T-helper 1 cell treated with Interleukin-12 subunit alpha and Interleukin-12 subunit beta and Interleukin-4 antibody, amounts not matched to agents 30 ng/mL and 1 ng/mL, for 36 hours (primary cell): ENCODE data around the gene PKN3. TPM values are rescaled to one million over a fixed set of nuclear protein-coding genes. Genes with fewer than 3 reads are reported as not detected.
"Not testable (repeated sequence)": the region's sequence is repeated elsewhere in the genome, so short reads cannot be mapped to it uniquely, and the experiment has no call there.

Source experiments
- intact Hi-C: fragments of 100-400 bp; cut with micrococcal nuclease; formaldehyde crosslinking; loops from one replicate; pipeline ENCODE4 v1.15.1; 2024
- total RNA-seq: library from RNA; stranded (reverse); gene quantifications from 2 replicates; pipeline ENCODE4 v1.2.3, GENCODE V29; 2022

Gene PKN3
- total RNA-seq, 1 donor from 2014 or later, result 11.1 TPM

DNA sequence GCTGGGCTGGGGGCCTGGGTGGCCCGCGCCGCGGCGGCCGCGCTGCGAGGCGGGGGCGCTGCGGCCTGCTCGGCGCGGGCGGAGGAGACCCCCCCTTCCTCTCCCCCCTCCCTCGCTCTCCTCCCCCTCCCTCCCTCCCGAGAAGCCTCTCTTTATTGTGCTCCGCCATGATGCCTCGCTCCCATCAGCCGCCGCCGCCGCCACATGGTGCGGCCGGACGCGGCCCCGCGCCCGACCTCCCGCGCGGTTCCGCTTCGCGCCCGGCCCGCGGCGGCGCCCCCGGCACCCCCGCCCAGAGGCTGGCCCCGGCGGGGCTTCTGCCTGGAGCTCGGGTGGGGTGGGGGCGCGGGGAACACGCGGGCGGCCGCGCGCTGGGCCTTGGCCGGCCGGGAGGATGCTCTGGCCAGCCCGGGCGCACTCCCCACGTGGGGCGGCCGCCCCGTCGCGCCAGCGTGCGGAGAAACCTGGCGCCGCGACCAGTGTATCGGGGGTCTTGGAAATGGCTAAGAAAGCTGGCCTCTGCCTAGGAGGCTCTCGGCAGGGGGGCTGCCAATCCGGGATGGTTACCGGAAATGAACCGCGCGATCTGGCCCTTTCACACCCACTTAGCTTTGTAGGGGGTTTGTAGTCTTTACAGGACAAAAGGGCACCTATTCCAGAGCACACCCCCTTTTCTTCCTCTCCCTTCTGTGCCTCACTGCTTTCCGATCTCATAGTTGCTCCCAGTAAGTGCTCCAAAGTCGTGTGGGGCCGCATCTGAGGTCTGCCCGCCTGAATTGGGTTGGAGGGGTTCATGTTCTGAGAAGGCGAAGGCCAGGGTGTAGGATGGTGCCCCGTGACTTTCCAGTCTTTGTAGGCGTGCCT, 12.3 kb upstream of the PKN3 start:
- intact Hi-C loops, result loop anchor here (1.0 to 5.0 kb wide), 10 partner anchors 12 to 413 kb away; partner anchors contain the start of genes DOLK, ENDOG, GOLGA2 and MIGA2

DNA sequence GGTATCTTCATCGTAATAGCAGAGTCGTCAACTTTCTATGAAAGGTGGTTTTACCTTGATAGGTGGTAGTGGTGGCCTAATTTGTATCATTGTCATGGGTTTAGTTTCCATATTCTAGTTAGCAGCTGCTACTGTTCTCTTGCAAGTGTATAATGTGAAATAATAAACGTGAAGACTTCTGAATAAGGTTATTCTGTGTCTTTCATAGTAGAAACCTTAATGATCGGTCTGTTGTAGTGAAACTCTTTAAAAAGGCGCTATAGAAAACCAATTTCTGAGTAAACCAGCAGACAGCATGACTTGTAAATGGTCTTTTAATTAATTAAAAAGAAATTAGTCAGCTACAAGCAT, 11.6 kb upstream of the PKN3 start:
- intact Hi-C loops, result loop anchor here (1.0 kb wide), 2 partner anchors 12 to 139 kb away; partner anchors contain the start of genes PKN3 and SPOUT1

DNA sequence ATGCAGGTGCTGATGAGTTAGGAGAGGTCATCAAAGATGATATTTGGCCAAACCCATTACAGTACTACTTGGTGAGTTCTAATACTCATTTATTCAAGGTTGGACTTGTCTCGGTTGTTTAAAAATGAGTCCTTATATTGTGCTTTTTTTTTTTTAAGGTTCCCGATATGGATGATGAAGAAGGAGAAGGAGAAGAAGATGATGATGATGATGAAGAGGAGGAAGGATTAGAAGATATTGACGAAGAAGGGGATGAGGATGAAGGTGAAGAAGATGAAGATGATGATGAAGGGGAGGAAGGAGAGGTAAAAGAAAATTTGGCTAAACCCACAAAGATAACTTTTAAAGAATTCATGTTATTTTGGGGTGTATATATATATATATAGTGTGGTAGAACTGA, 8.6 kb upstream of the PKN3 start:
- intact Hi-C loops, result not testable (repeated sequence)

DNA sequence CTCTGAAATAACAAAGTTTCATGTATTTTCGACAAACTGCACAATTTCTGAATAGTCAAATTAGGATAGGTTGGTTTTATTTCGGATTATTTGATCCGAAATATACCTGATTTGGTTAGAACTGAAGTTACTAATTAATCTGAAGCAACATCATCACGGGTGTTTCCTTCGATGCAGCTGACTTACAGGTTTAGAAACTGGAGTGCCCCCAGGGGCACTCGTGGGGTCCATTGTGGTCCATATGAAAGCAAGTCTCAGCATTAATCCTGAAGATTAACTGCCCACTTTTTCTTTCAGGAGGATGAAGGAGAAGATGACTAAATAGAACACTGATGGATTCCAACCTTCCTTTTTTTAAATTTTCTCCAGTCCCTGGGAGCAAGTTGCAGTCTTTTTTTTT, 8.0 kb upstream of the PKN3 start:
- intact Hi-C loops, result no loop called here

DNA sequence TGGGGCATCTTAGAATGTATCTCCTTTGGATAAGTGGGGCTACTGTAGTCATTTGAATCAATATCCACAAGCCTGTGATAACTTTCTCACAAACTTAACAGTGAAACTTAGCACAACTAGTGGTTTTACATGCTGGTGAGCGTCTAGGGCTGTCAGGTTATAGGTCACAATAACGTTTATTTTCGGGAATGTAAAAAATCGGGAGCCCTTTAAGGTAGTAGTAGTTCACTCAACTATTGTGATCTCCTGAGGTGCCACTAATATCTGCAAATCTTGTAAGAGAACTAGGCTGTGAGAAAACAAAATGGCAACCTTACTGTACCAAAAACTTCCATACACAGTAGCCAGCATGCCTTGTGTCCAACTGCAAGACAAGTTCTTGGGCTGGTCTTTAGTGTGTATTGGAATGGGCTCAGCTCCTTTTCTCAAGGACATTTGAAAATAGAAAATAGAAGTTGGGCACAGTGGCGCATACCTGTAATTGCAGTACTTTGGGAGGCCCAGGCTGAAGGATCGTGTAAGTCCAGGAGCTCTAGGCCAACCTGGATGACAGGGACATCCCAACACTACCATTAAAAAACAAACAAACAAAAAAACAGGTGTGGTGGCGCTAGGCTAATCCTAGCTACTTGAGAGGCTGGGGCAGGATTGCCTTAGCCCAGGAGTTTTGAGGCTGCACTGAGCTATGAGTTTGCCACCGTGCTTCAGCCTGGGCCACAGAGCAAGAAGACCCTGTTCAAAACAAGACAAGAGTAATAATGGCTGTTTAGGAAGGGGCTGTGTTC, 5.2 kb upstream of the PKN3 start:
- intact Hi-C loops, result no loop called here

DNA sequence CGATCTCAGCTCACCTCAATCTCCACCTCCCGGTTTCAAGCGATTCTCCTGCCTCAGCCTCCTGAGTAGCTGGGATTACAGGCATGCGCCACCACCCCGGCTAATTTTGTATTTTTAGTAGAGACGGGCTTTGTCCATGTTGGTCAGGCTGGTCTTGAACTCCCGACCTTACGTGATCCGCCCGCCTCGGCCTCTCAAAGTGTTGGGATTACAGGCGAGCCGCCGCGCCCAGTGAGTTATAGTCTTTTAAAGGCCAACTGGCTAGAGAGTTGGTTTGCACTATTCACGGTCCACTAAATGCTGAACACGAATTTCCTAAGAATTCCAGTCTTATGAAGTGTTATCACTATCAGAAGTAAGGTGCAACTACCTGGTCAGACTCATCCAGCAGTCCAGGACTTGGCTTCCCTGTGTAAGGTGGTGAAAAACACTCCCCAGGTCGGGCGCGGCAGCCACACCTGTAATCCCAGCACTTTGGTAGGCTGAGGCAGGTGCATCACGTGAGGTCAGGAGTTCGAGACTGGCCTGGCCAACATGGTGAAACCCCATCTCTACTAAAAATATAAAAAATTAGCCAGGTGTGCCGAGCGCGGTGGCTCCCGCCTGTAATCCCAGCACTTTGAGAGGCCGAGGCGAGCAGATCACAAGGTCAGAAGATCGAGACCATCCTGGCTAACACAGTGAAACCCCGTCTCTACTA, 3.1 kb upstream of the PKN3 start:
- intact Hi-C loops, result not testable (repeated sequence)

DNA sequence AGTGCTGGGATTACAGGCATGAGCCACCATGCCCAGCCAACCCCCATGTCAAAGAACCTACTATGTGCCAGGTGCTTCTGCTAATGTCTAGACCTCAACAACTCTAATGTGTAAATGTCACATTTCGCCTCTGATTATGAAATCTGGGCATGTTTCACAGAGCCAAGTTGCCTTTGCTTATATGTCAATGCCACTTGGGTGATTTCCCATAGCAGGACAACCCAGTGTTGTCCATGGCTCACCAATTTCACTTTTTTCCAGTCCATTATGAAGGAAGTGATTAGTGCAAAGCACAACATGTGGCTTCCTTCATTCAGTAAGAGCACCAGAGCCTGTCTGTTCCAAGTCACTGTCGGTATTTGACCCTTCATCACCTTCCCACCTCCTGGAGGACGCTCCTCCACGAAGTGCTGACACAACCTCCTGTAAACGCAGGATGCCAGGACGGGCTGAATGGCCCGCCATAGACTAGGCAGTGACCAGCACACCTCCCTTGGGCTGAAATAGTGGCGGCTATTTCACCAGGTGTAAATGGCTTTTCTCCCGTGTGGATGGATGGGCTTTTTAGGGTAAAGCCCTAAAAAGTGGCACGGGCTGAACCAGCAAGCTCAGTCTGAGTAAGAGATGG, 962 bp upstream of the PKN3 start:
- intact Hi-C loops, result loop anchor here (2.0 kb wide), 1 partner anchor 47 kb away; no protein-coding TSS in a partner anchor

DNA sequence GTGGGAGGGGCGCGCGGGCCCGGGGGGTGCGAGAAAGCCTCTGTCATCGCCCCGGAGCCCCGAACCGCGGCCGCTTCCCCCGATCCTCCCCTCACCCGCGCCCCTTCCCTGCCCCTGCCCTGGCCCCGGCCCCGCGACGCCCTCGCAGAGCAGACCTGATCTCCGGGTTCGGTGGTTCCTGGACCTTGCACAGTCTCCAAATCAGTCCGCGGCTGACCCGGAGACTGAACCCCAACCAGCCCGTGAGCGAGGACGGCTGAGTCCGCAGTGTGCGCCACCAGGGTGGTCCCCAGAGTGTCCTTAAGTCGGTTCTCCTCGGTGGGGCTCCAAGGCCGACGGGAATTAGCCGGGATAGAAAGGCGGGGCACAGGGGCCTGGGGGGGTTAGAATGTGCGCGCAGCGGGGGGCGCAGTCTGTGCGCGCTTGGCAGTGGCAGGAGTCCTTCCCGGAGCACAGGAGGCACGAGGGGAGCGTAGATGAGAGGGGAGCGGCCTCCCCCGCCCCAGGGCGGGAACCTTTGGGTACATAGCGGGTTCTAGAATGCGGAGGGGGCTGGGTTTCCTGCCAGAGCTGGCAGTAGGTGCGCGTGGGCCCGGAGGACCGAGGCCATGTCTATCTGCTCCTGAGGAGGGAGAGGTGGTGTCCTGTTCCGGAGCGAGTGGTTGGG, 779 bp downstream of the PKN3 start:
- intact Hi-C loops, result loop anchor here (1.0 to 2.0 kb wide), 4 partner anchors 13 to 178 kb away; partner anchors contain the start of genes ENDOG, KYAT1 and ZDHHC12

DNA sequence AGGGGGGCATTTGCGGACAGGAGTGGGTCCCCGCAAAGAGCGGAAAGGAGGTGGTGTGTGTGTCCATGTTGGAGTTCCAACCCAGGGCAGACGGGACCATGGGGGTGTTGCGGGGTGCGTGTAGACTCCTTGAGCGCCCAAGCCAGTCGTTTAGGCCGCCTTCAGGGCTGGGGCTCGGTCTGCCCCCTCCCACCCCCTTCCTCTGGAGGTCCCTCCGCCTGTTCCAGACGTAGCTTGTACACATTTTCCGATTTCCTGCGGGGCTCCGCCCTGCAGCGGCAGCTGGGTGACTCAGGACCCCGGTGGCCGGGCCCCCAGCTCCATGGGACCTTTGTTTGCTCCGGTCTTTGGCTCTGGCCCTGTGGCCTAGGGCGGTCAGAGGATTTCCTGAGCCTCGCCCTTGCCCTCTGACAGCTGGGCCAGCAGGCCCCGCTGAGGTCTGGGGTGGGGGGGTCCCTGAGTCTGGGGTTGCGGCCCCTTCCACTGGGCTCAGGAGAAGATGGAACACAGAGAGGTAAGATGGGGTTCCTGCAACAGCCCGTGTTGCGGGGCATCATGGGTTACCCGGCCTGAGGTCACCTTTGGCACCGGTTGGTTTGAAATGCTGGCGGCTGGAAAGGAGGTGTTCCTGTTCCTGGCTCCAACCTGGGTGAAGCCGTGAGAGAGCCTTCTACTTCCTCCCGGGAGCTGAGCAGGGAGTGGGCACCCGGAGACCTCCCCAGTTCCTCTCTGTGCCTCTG, 1.5 kb downstream of the PKN3 start:
- intact Hi-C loops, result loop anchor here (2.0 kb wide), 1 partner anchor 21 kb away; the partner anchor contains the start of gene ZDHHC12

DNA sequence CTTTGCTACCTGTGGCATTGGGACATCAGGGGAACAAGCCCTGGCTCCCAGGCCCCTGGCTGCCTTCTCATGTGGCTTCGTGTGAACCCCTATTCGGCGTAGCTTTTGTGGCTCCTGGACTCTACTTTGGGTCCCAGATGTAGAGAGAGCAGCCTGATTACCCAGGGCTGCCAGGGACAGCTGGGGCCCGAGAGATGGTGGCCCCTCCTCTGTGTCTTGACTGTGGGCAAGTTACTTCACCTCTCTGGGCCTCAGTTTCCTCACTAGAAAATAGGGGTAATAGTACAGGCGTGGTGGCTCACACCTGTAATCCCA, 2.0 kb downstream of the PKN3 start:
- intact Hi-C loops, result no loop called here

DNA sequence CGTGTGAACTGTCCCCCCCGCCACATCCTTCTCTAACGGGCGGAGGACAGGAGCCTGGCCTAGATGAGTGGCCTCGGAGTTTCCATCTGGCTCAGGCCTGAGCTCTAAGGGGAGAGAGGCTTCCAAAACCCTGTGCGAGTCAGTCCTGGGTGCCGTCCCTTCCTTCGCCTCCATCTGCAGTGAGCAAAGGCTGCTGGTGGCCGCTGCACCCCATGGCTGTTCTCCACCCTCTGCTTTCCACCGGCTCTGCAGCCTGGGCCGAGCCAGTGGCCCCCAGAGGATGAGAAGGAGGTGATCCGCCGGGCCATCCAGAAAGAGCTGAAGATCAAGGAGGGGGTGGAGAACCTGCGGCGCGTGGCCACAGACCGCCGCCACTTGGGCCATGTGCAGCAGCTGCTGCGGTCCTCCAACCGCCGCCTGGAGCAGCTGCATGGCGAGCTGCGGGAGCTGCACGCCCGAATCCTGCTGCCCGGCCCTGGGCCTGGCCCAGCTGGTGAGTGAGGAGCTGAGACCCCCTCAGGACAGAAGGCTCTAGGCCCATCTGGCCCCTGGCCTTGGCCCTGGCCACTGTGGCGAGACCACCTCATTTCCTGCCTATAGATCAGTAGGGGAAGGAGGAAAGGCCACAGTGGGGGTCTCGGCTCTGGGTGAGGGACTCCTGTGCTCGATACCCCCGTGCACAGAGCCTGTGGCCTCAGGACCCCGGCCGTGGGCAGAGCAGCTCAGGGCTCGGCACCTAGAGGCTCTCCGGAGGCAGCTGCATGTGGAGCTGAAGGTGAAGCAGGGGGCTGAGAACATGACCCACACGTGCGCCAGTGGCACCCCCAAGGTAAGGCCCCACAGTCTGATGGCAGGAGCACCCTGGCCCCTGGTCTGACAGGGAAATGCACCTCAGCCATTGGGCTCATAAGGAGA, 3.0 kb downstream of the PKN3 start:
- intact Hi-C loops, result no loop called here

DNA sequence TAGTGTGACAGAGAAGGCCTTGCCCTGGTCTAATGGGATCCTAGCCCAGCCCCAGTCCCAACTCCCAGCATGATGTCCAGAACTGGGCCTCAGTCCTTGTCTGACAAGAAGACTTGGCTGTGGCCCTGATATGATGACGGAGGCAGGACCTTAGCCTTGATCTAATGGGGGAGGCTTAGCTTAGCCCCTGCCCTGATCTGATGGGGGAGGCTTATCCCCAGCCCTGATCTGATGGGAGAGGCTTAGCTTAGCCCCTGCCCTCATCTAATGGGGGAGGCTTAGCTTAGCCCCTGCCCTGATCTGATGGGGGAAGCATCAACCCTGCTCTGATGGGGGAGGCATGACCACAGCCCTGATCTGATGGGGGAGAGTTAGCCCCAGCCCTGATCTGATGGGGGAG, 3.7 kb downstream of the PKN3 start:
- intact Hi-C loops, result no loop called here

DNA sequence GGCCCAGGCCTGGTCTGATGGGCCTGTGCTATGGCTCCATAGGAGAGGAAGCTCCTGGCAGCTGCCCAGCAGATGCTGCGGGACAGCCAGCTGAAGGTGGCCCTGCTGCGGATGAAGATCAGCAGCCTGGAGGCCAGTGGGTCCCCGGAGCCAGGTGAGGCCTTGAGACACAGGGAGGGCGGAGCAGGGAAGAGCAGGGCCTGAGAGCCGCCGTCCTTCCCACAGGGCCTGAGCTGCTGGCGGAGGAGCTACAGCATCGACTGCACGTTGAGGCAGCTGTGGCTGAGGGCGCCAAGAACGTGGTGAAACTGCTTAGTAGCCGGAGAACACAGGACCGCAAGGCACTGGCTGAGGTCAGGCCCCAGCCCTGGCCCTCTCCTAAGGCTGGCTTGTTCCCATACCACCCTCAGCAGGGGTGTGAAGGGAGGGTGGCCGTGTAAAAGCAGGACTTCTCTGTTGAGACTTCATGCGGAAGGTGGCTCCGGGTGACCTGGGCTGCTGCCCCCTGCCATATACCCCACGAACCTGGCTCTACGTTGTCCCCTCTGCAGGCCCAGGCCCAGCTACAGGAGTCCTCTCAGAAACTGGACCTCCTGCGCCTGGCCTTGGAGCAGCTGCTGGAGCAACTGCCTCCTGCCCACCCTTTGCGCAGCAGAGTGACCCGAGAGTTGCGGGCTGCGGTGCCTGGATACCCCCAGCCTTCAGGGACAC, 4.5 kb downstream of the PKN3 start:
- intact Hi-C loops, result no loop called here

DNA sequence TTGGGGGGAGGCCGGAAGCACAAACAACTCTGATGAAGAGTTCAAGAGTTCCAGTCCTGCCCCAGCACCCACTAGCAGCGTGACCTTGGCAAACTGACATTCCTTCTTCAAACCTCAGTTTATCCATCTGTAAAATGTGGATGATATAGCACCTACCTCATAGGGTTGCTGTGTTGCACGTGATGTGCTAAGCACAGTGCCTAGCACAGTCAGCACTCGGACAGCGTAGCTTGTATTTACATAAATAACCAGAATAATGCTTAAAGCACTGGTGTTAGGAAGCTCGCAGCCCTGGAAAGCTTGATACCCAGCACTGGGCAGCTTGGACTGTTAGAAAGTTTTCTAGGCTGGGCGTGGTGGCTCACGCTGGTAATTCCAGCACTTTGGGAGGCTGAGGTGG, 5.1 kb downstream of the PKN3 start:
- intact Hi-C loops, result no loop called here

DNA sequence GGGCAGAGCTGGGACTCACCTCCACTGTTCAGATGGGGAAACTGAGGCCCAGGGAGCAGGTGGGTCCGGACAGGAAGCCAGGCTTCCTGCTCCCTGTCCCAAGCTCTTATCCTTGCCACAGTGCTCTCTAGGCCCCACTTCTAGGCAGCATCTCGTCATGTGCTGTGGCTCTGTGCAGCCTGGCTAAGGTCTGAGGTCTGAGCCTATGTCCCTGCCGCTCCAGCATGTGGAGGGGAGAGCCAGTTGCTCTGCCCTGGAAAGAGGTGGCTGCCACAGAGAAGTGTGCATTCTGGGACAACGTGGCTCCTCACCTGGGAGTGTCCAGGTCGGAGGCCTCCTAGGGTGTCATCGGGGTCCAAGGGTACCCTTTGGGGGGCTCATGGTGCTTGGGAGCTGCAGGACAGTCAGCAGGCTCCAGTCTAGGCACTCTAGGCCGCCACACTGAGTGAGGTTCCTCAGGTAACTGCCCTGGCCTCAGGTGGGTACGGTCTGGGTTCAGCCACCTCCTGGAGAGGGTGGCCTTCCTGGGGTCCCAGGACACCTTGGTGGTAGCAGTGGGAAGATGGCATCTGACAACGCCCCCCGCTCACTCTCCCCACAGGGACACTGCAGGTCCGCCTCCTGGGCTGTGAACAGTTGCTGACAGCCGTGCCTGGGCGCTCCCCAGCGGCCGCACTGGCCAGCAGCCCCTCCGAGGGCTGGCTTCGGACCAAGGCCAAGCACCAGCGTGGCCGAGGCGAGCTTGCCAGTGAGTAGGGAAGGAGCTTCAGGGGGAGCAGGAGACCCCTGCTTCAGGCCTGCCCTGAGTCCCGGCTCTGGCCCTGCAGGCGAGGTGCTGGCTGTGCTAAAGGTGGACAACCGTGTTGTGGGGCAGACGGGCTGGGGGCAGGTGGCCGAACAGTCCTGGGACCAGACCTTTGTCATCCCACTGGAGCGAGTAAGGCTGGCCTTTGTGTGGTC, 10.4 kb downstream of the PKN3 start:
- intact Hi-C loops, result no loop called here

DNA sequence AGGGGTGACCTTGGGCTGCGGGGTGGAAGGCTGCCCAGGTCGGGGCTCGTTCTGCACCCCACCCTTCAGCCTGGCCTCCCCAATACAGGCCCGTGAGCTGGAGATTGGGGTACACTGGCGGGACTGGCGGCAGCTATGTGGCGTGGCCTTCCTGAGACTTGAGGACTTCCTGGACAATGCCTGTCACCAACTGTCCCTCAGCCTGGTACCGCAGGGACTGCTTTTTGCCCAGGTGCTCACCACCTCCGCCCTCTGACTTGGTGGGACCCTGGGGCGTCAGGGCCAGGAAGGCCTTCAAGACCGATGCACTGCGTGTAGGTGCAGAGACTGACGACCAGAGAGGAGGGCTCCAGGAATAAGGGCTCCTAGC, 11.1 kb downstream of the PKN3 start:
- intact Hi-C loops, result no loop called here

DNA sequence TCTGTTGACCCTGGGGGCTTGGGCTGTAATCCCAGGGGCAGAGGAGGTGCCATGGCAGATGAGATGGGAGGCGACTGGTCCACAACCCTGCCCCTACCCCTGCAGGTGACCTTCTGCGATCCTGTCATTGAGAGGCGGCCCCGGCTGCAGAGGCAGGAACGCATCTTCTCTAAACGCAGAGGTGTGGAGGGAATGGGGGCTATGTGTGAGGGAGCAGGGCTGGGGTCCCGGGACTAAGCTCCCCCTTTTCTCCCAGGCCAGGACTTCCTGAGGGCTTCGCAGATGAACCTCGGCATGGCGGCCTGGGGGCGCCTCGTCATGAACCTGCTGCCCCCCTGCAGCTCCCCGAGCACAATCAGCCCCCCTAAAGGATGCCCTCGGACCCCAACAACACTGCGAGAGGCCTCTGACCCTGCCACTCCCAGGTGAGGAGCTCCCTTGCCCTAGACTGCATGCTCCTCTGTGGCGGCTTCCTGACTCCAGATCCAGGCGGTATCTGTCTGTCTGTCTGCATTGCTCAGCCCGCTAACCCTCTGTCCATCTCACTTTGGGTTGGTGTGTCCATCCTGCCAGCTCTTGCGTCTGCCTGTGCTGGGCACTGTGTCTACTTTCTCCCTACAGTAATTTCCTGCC, 11.8 kb downstream of the PKN3 start:
- intact Hi-C loops, result no loop called here
